Measurements from ENCODE around the gene PRR30. TPM values are rescaled to one million over a fixed set of nuclear protein-coding genes. Genes with fewer than 3 reads are reported as not detected.

Gene PRR30
- total RNA-seq, 1 experiment from 2014 or later = not detected

- CTCF ChIA-PET = interaction anchor here (0.8 to 2.2 kb wide), 6 partner anchors 9 to 84 kb away, joined by 3 to 10 read pairs (median 4); partner anchors contain the start of genes KHK and PREB
- Histone ChIP-seq H3K4me3 (replicated peaks in 1 of 2; ENCODE audit: low read depth in 1 of 2, low read length in 2 of 2) (no peak overlapping the region), H3K4me2 (ENCODE audit: low read length) (no peak overlapping the region), H3K9ac (ENCODE audit: low read length) (no peak overlapping the region), H3K27ac (ENCODE audit: low read depth, low read length) (no peak overlapping the region), H4K20me1 (ENCODE audit: insufficient read depth) (no peaks in the 10 kb centered on the region), H3K79me2 (ENCODE audit: insufficient read depth, low read length) (no peaks in the 10 kb centered on the region), H3K36me3 (ENCODE audit: control insufficient read depth in 1 of 2, insufficient read depth in 2 of 2, low read length in 2 of 2) (no peaks in the 10 kb centered on the region), H3K9me2 (ENCODE audit: insufficient read depth) (no peaks in the 10 kb centered on the region), H3K4me1 (ENCODE audit: control insufficient read depth in 1 of 2, insufficient read depth in 2 of 2, low read length in 2 of 2) (peaks cover 0 to 4% of the 10 kb centered on the region in 2 experiments; a peak in 1 of 4 replicates), H3K9me3 (ENCODE audit: control insufficient read depth in 1 of 2, insufficient read depth in 1 of 2, low read depth in 1 of 2, low read length in 2 of 2) (no peaks in the 10 kb centered on the region), H3K27me3 (ENCODE audit: insufficient read depth, low read length) (peaks cover 9% of the 10 kb centered on the region; the same call in 1 of the 2 replicates), H2AFZ (ENCODE audit: low read depth, low read length, poor library complexity, severe bottlenecking) (no peak overlapping the region)
- DNase-seq (ENCODE audit: low read depth, low spot score) = no peak
- ATAC-seq = no peak
- no TSS peak for BruUV-seq (replicated peaks)
- POLR2A ChIA-PET = no interaction called here
- RAD21 ChIA-PET (ENCODE audit: low non-redundant PET in 1 of 2, low total read pairs in 2 of 2, uncharacterized antibody in 2 of 2, unreplicated experiment in 2 of 2) = interaction anchor here in 1 of 2 experiments (0.7 kb wide), 1 partner anchor 22 kb away, joined by 4 read pairs; no protein-coding TSS in a partner anchor
- no peak for TF ChIP-seq POLR2A (IDR thresholded peaks at IDR 0.05; ENCODE audit: borderline replicate concordance, extremely low read depth, insufficient read depth, insufficient read length)
- no peak for TF ChIP-seq ZBTB33 (IDR thresholded peaks at IDR 0.05; ENCODE audit: extremely low read depth, insufficient replicate concordance, low read length)
- TF ChIP-seq SIN3A (IDR thresholded peaks at IDR 0.05; ENCODE audit: low read depth) = no peak
- intact Hi-C loops (cut with micrococcal nuclease) = no loop called here
These were observed 31.5 kb upstream of the PRR30 start for GRCh38 chr2:27170581-27171337.

GRCh38 chr2:27164960-27165763 lies 26.0 kb upstream of the PRR30 start:
- ChIA-PET RAD21 (ENCODE audit: low non-redundant PET in 1 of 2, low total read pairs in 2 of 2, uncharacterized antibody in 2 of 2, unreplicated experiment in 2 of 2) (no interaction called here), CTCF (no interaction called here), POLR2A (no interaction called here)
- H3K4me3 ChIP-seq (replicated peaks in 1 of 2; ENCODE audit: low read depth in 1 of 2, low read length in 2 of 2) = no peak overlapping the region
- H3K9me3 ChIP-seq (ENCODE audit: control insufficient read depth in 1 of 2, insufficient read depth in 1 of 2, low read depth in 1 of 2, low read length in 2 of 2) = no peaks in the 10 kb centered on the region
- H3K4me1 ChIP-seq (ENCODE audit: control insufficient read depth in 1 of 2, insufficient read depth in 2 of 2, low read length in 2 of 2) = peaks cover 0 to 6% of the 10 kb centered on the region in 2 experiments; a peak in 1 of 4 replicates
- H3K27me3 ChIP-seq (ENCODE audit: insufficient read depth, low read length) = no peaks in the 10 kb centered on the region
- no TSS peak for BruUV-seq (replicated peaks)
- H4K20me1 ChIP-seq (ENCODE audit: insufficient read depth) = no peaks in the 10 kb centered on the region
- no peak overlapping the region for H3K27ac ChIP-seq (ENCODE audit: low read depth, low read length)
- H2AFZ ChIP-seq (ENCODE audit: low read depth, low read length, poor library complexity, severe bottlenecking) = no peak overlapping the region
- intact Hi-C loops (cut with micrococcal nuclease) = no loop called here
- no peak overlapping the region for H3K4me2 ChIP-seq (ENCODE audit: low read length)
- H3K79me2 ChIP-seq (ENCODE audit: insufficient read depth, low read length) = no peaks in the 10 kb centered on the region
- no peak overlapping the region for H3K9ac ChIP-seq (ENCODE audit: low read length)
- H3K36me3 ChIP-seq (ENCODE audit: control insufficient read depth in 1 of 2, insufficient read depth in 2 of 2, low read length in 2 of 2) = no peaks in the 10 kb centered on the region
- DNase-seq (ENCODE audit: low read depth, low spot score) (no peak), ATAC-seq (no peak)
- no peaks in the 10 kb centered on the region for H3K9me2 ChIP-seq (ENCODE audit: insufficient read depth)
- TF ChIP-seq CBX3 (IDR thresholded peaks at IDR 0.05; ENCODE audit: low read depth) = no peak
- no peak for TF ChIP-seq ATF3 (IDR thresholded peaks at IDR 0.05)
- no peak for TF ChIP-seq ZNF274 (IDR thresholded peaks at IDR 0.05; ENCODE audit: low read depth, low read length)
- no peak for TF ChIP-seq TCF7L2 (IDR thresholded peaks at IDR 0.05; ENCODE audit: borderline replicate concordance, extremely low read depth, insufficient read depth, insufficient read length)
- TF ChIP-seq POLR2AphosphoS5 (IDR thresholded peaks at IDR 0.05; ENCODE audit: low read depth, low read length) = no peak
- no peak for TF ChIP-seq JUND (IDR thresholded peaks at IDR 0.05)
- no peak for TF ChIP-seq MAX (IDR thresholded peaks at IDR 0.05)
- TF ChIP-seq SIN3A (IDR thresholded peaks at IDR 0.05; ENCODE audit: low read depth) = no peak
- no peak for TF ChIP-seq CTCF (IDR thresholded peaks at IDR 0.05 in 2 of 3, conservative IDR thresholded peaks at IDR 0.05 in 1 of 3; ENCODE audit: borderline replicate concordance in 1 of 3, insufficient read depth in 1 of 3, low read depth in 2 of 3, low read length in 2 of 3)
- TF ChIP-seq YY1 (IDR thresholded peaks at IDR 0.05; ENCODE audit: extremely low read depth, insufficient replicate concordance, low read depth, low read length) = no peak
- no peak for TF ChIP-seq CEBPB (IDR thresholded peaks at IDR 0.05; ENCODE audit: low read depth)

Data from HCT116 (cell line).